Loucy (cell line): ENCODE data around the gene NMS.

Source experiments
- EZH2phosphoT487 ChIP-seq: fragments of 200-600 bp; IDR thresholded peaks from 2 replicates; pipeline ENCODE4 v1.6.1; 2018; ENCODE audit warnings: antibody characterized with exemption, mild to moderate bottlenecking, moderate library complexity, borderline replicate concordance
- TF ChIP-seq, protein P1 (sequence below): fragments of 200-600 bp; sonication (generic); conservative IDR thresholded peaks from 2 replicates; pipeline ENCODE4 v1.5.1; 2014; ENCODE audit warnings: mild to moderate bottlenecking, antibody characterized with exemption, low read length

DNA sequence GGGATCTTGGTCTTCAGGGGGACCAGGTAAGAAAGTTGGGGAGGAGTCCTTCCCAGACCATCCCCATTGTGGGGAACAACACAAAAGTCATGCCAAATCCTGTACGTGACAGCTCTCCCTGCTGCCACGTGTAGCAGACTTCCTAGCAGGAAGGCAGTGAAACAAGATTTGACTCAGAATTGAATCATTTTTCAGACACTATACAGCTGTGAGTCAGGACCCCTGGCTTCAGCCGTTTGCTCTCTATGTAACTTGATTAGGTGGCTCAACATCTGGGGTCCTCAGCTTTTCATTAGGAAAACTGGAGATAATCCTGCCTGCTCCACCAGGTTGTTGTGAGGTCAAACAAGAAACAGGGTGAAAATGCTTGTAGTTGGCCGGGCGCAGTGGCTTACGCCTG is 59.6 kb downstream of the NMS start:
- no peak for TF ChIP-seq EZH2phosphoT487
- TF ChIP-seq, protein P1, sequence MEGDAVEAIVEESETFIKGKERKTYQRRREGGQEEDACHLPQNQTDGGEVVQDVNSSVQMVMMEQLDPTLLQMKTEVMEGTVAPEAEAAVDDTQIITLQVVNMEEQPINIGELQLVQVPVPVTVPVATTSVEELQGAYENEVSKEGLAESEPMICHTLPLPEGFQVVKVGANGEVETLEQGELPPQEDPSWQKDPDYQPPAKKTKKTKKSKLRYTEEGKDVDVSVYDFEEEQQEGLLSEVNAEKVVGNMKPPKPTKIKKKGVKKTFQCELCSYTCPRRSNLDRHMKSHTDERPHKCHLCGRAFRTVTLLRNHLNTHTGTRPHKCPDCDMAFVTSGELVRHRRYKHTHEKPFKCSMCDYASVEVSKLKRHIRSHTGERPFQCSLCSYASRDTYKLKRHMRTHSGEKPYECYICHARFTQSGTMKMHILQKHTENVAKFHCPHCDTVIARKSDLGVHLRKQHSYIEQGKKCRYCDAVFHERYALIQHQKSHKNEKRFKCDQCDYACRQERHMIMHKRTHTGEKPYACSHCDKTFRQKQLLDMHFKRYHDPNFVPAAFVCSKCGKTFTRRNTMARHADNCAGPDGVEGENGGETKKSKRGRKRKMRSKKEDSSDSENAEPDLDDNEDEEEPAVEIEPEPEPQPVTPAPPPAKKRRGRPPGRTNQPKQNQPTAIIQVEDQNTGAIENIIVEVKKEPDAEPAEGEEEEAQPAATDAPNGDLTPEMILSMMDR, result no peak
